ENCODE measurements around the gene CNPPD1.

CNPPD1 gene

DNA sequence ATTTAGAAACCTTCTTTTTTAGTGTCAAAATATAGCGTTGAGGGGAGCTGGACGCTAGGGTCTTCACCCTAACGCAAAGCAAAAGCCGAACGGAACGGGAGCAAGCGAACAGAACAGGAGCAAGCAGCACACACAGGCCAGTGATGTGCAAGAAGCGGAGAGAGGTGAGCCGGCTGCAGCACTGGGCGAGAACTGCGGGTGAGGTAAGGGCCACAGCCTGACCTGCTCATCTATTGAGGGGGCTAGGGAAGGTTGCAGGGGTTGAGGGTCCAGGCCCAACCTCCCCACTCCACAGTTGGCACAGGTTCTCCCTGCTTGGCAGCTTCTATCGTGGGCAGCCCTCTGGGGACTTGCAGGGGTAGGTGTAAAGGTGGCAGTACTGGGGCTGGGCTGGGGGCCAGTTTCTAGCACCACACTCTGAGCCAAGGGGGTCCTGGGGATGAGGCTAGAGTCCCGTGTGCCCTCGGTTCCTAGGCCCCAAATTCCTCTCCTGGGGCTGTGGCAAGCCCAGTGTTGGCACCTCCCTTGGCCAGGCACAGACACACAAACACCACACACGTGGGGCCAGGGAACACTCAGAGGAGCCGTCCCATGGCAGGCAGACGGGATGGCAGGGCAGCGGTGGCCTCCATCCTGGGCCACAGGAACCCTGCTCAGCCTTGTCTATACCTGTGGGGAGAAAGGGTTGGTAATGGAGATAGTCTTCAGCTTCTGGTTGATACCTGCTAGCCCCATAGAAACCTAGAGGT, 43.2 kb upstream of the CNPPD1 start:
- peaks cover 53 to 55% of the 10 kb centered on the region in 2 experiments for H3K4me1 ChIP-seq (ENCODE audit: control insufficient read depth in 1 of 2, insufficient read depth in 1 of 2, low read depth in 1 of 2, low read length in 1 of 2)
- H3K27me3 ChIP-seq, result peaks cover 29% of the 10 kb centered on the region
- TF ChIP-seq, protein P1, sequence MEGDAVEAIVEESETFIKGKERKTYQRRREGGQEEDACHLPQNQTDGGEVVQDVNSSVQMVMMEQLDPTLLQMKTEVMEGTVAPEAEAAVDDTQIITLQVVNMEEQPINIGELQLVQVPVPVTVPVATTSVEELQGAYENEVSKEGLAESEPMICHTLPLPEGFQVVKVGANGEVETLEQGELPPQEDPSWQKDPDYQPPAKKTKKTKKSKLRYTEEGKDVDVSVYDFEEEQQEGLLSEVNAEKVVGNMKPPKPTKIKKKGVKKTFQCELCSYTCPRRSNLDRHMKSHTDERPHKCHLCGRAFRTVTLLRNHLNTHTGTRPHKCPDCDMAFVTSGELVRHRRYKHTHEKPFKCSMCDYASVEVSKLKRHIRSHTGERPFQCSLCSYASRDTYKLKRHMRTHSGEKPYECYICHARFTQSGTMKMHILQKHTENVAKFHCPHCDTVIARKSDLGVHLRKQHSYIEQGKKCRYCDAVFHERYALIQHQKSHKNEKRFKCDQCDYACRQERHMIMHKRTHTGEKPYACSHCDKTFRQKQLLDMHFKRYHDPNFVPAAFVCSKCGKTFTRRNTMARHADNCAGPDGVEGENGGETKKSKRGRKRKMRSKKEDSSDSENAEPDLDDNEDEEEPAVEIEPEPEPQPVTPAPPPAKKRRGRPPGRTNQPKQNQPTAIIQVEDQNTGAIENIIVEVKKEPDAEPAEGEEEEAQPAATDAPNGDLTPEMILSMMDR (IDR thresholded peaks at IDR 0.05), result no peak
- no peak overlapping the region for H3K27ac ChIP-seq
- H3K9me3 ChIP-seq, result no peaks in the 10 kb centered on the region
- H3K4me3 ChIP-seq (ENCODE audit: low read depth in 1 of 2, low read length in 1 of 2), result no peak overlapping the region
- H3K36me3 ChIP-seq, result peaks cover 64% of the 10 kb centered on the region

DNA sequence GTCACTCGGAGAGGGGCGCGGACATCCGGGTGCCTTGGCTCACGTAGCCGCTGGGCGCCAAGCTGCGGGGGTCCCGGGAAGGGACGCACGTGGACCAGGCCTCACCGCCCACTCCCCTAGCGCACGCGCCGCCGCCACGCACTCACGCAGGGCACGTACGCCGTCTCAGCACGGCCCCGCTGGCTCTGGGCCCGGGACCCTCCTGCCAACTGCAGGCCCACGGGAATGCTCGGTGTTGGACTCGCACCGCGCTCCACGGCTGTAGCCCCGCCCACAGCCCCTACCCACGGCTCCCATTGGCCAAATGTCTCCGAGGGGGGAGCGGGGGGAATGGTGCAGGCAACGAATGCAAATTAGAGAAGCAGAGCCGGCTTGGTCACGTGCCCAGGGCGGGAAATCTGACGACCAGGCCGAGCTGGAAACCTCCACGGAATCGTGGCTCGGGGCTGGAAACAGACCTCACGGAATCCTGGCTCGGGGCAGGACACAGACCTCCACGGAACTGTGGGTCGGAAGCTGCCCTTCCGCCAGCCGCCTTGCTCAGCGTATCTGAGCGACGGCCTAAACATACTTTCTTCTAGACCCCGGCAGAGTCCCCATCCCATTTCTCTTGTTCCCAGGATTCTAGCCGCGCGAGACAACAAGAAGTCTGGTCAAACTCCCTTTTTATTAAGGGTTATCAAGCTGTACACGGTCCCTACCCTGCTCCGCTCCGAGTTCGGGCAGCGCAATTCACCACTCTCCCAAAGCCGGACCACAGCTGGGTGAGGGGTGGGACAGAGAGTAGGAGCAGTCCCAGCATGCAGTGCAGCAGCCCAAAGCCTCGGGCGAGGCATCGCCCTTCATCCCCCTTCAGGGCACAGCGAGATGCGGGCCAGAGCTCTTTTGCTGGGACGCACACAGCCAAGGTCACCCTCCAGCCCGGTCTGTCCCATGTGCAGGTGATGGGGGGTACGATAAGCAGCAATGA, 42.3 kb upstream of the CNPPD1 start, which contains the start of gene ABCB6:
Gene ABCB6 (minus strand): TSS at position 227 of the 970 bp plus-strand sequence. CDS start 285 bp downstream, outside the sequence.
- Histone ChIP-seq H3K4me1 (ENCODE audit: control insufficient read depth in 1 of 2, insufficient read depth in 1 of 2, low read depth in 1 of 2, low read length in 1 of 2) (peaks cover 43 to 45% of the 10 kb centered on the region in 2 experiments), H3K9me3 (no peaks in the 10 kb centered on the region), H3K36me3 (peaks cover 62% of the 10 kb centered on the region), H3K27me3 (peaks cover 29% of the 10 kb centered on the region), H3K4me3 (ENCODE audit: low read depth in 1 of 2, low read length in 1 of 2) (peak within 1 kb of the TSS; percentile 84 to 89), H3K27ac (peak within 1 kb of the TSS; percentile 69)
- TF ChIP-seq, protein P1 (IDR thresholded peaks at IDR 0.05), result peak; percentile 30

DNA sequence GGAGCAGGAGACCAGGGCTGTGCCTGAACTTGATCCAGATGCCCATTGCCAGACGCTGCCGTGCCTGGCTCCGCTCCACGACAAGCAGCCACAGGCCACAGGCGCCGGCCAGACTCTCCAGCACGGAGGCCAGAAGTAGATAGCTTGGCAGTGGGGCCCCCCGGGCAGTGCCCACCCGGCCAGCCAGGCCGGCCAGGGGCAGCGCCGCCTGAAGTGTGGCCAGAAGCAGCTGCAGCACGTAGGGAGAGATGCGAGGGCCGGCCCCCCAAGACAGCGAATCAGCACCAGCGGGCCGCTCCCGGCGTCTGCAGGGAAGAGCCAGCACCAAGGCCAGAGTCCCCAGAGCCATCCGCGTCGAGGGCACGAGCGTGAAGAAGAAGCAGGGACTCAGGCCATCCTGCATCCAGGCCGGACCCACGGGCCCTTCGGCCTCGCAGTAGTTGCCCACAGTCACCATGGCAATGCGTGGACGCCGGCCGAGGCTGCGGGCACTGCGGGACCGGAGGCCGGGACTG, 41.5 kb upstream of the CNPPD1 start:
- Histone ChIP-seq H3K4me3 (ENCODE audit: low read depth in 1 of 2, low read length in 1 of 2) (peak overlapping the region; percentile 84 to 89), H3K9me3 (no peaks in the 10 kb centered on the region), H3K27me3 (peaks cover 29% of the 10 kb centered on the region), H3K4me1 (ENCODE audit: control insufficient read depth in 1 of 2, insufficient read depth in 1 of 2, low read depth in 1 of 2, low read length in 1 of 2) (peaks cover 44 to 46% of the 10 kb centered on the region in 2 experiments), H3K27ac (peak overlapping the region; percentile 69), H3K36me3 (peaks cover 58% of the 10 kb centered on the region)
- TF ChIP-seq, protein P1 (IDR thresholded peaks at IDR 0.05), result no peak

DNA sequence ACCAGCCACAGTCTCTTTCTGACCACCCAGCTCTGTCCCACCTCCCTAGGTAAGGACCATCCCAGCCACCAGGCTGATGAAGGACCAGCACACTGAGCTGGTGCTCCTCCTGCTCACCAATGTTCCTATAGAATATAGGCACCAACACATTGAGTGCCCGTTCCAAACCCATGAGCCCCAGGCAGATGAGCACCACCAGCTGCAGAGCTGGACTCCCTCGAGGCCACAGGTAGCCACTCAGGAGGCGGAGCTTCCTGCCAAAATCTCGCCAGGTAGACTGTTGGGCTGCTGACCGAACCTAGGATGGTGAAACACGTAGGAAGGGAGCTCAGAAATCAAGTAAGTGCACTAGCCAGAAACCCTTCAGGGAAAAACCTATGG, 39.8 kb upstream of the CNPPD1 start:
- Histone ChIP-seq H3K27ac (no peak overlapping the region), H3K4me1 (ENCODE audit: control insufficient read depth in 1 of 2, insufficient read depth in 1 of 2, low read depth in 1 of 2, low read length in 1 of 2) (peaks cover 45 to 50% of the 10 kb centered on the region in 2 experiments), H3K9me3 (no peaks in the 10 kb centered on the region), H3K4me3 (ENCODE audit: low read depth in 1 of 2, low read length in 1 of 2) (no peak overlapping the region), H3K27me3 (peaks cover 29% of the 10 kb centered on the region), H3K36me3 (peaks cover 50% of the 10 kb centered on the region)
- TF ChIP-seq, protein P1 (IDR thresholded peaks at IDR 0.05), result no peak

DNA sequence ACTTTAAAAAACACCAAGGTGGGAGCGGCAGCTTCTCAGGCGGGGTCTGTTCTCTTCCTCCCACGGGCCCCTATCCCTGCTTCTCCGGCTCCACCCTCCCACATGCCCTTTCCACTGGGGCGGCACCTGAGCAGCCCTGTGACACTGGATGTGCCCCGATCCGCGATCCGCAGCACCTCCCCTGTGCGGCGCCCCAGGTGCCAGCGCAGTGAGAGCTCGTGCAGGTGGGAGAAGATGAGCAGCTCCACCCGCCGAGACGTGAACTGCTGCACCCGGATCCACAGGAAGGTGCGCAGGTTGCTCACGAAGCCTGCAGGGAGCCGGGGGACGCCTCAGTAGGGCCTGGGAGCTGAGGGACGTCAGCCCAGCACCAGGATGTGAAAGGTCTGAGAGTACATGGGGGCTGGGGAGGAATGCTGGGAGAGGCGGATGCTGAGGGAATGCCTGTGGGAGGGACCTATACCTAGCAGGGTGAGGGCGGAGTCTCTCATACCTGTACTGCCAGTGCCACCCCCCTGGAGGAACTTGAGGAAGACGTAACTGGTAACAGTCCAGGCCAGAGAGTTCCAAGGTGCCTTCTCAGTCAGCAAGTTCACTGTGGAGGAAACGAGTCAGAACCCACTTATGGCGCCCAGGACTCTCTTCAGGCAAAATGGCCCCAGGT, 39.3 kb upstream of the CNPPD1 start:
- no peak overlapping the region for H3K27ac ChIP-seq
- H3K27me3 ChIP-seq, result peaks cover 29% of the 10 kb centered on the region
- peaks cover 45 to 52% of the 10 kb centered on the region in 2 experiments for H3K4me1 ChIP-seq (ENCODE audit: control insufficient read depth in 1 of 2, insufficient read depth in 1 of 2, low read depth in 1 of 2, low read length in 1 of 2)
- TF ChIP-seq, protein P1 (IDR thresholded peaks at IDR 0.05), result no peak
- H3K36me3 ChIP-seq, result peaks cover 44% of the 10 kb centered on the region
- H3K9me3 ChIP-seq, result no peaks in the 10 kb centered on the region
- H3K4me3 ChIP-seq (ENCODE audit: low read depth in 1 of 2, low read length in 1 of 2), result no peak overlapping the region

Measured in neutrophil (primary cell).